ENCODE measurements around the gene ICAM1.

DNA sequence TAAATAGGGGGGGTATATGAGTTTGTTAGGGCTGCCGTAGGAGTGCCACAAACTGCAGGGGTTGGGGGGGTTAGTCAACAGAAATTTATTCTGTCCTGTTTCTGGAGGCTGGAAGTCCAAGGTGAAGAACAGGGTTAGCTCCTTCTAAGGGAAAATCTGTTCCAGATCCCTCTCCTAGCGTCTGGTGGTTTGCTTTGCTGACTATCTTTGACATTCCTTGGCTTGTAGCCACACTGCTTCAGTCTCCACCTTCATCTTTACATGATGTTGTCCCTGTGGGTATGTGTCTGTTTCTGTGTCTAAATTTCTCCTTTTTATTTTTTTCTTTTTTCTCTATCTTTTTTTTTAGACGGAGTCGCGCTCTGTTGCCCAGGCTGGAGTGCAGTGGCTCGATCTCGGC lies 8.1 kb upstream of the ICAM1 start:
- TF ChIP-seq POLR2A (IDR thresholded peaks at IDR 0.05): no peak
- no peak for TF ChIP-seq CTCF (IDR thresholded peaks at IDR 0.05)

Measured in right lobe of liver (tissue), 4 donors.